Measurements from ENCODE around the gene FTO.

The FTO gene

DNA sequence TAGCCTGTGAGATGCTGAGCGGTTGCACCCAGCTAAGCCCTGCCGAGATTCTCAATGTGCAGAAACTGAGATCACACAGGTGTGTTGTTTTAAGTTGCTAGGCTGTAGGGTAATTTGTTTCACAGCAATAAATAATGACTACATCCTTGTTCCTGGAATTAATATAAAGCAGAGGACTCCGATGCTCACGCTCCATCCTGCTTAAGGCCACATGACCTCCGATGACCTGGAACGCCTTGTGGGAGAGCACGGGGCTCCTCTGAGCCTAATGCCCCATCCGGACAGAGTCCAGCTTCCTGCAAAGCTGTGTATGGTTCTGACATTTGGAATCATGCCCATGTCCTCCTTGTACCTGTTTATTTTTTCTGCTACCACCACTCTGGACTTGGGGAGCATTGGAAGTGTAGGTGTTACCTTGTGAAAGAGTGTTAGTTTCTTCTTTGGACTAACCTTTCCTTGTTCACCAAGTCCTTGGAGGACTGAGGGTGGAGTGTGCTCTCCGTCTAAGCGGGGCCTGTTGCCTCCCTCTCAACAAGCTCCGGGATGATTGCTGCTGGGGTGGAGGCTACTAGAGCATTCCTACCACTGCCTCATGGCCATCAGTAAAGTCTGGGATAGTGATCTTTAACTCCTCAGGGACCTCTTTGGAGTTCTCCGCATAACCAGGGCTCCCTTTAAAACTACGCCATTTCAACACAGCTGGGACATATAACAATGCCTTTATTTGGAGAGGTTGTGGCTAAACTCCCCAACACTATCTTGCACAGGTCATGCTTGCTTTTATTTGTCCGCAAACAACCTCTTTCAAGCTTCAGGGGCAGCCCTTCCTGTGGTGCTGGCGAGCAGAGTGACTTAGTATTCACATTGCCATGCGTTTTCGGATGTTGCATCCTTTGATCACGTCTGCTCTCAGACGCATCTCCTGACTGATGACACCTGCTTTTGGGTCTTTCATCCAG, 457.3 kb downstream of the FTO start:
- DNase-seq (ENCODE audit: low spot score): no peak

GRCh38 chr16:54163197-54163843, 459.4 kb downstream of the FTO start:
- no peak for DNase-seq (ENCODE audit: low spot score)

DNA sequence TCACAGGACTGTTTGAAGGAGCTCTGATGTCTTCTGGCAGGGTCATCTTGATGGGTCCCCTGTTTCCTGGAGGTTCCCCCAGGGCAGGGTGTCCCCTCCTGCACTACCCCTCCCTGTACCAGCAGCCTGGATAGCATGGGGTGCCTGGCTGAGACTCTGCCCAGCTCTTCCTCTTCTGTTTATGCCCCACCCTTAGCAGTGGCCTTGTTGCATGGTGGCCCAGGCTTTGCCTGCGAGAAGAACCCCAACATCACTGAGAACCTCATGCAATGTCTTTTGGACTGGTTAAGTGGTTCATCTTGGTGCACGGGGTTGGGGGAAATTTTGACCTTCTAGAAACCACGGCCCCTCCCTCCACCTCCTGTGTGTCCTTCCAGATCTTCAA, 460.8 kb downstream of the FTO start:
- no peak for DNase-seq (ENCODE audit: low spot score)

DNA sequence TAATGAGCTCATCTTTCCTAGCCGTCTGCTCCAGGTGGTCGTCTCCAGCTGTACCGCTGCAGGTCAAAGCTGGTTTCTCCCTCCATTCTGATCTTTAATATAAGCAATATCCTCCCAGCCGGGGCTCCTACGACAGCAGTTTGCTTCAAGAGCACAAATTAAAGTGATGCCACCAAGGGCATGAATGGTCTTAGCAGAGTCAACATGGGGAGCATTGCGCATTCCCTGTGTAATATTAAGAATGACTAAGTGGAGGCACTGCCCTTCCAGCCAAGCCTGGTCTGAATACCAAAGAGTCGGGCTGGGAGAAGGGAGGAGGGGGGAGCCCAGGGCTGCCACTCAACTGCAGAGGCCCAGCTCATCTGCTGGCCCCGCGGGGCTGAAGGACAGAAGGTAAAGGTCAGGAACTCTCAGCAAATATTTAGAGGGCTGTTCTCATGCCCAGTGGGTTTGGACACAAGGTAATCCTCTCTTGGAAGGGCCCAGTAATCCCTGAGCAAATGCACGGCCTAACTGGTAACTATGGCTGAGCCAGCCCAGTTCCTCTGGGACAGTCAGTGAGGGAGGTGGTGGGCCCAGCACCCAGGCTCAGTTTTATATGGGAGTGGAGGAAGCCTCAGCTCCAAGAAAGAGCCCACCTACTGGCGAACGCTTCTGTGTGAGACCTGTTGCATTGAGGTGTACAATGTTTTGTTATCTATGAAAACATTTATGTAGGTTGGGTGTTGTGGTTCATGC, 461.4 kb downstream of the FTO start:
- DNase-seq (ENCODE audit: low spot score): no peak

DNA sequence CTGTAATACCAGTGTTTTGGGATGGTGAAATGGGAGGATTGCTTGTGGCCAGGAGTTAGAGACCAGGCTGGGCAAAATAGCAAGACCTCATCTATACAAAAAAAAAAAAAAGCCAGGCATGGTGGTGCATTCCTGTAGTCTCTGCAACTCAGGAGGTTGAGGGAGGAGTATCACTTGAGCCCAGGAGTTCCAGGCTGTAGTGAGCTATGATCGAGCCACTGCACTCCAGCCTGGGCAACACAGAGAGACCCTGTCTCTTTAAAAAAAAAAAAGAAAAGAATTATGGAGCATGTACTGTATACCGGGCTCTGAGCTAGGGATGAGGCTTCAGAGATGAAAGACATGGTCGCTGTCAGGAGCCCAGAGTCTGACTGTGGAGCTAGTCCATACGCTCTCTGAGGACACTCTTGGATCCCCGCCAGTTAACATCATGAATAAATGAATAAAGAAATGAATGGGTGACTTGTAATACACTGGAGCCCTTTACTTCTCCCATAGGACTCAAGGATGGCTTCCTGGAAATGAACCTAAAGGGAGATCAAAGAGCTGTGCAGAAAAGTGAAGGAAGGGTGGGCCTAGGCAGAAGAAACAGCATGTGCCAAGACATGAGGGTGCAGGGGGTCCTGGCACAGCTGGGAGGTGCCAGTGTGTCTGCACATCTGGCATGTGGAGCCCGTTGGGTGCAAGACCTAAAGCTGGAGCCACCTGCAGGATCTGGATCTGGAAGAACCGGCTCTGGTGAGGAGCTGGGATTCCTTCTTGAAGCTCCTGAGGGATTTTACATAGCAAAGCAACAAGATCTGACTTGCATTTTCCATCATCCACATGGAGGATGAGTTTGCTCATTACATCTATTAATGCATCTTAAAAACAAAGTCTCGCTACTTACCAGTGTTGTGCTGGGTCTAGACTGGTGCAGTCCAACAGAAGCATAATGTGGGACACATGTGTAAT, 462.2 kb downstream of the FTO start:
- no peak for DNase-seq (ENCODE audit: low spot score)

GRCh38 chr16:54169112-54169511, 465.2 kb downstream of the FTO start:
- no peak for DNase-seq (ENCODE audit: low spot score)

DNA sequence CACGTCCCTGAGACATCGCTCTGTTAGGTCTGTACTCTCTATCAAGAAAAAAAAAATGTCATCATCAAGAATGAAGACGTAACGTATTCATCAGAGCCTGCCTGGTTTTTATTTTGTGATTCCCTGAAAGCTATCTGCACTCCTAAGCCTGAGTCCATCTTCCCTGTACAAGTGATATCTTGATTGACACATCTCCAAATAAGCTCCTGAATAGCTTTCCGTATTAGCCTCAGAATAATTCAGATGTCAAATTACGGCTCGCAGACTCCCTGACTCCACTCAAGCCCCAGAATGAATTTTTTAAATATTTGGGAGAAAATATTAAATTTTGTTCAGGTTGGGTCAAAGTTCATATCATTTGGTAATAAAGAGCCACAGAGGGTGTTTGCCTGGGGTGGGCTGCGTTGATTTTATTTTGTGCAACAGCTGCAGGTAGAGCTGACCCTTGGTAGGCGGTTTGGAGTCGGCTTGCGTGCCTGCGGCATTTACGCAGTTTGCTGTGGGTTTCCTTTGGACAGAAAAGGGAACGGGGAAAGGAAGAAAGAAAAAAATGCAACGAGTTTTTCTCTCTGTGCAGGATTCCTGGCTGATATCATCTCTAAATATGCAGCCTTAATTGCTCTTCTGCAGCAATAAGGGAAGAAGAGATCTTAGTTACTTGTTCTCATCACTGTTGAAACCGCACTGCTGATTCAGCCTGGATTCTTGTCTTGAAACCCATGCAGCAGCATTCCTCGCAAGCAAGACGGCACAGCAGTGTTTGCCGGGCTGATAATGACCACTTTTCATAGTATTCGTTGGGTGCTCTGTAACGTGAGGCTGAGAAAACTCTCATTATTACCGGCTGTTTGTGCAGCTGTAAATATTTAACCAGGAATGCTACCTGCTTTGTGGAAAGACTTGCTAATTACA, 467.9 kb downstream of the FTO start:
- DNase-seq (ENCODE audit: low spot score): no peak

- DNase-seq (ENCODE audit: low spot score): no peak
Observed at GRCh38 chr16:54173490-54173889, 469.5 kb downstream of the FTO start.

DNA sequence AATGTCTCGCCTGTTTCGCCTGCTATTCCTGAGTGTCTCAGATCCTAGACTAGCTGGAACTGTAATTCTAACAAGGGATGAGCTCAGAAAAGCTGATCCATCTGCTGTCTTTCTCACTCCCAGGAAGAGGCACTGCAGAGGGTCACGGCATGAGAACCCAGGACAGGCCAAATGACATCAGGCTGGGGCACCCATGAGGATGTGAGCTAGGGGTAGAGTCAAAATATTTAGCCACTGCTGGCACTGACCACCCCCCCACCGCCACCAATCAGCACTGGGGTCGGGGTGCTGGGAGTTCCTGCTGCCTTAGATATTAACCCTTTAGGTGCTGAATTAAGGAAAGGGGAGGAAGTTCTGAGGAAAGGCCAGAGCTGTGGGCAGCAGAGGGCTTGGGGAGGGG, 470.2 kb downstream of the FTO start:
- no peak for DNase-seq (ENCODE audit: low spot score)

- no peak for DNase-seq (ENCODE audit: low spot score)
Observed at GRCh38 chr16:54174750-54175149, 470.8 kb downstream of the FTO start.

DNA sequence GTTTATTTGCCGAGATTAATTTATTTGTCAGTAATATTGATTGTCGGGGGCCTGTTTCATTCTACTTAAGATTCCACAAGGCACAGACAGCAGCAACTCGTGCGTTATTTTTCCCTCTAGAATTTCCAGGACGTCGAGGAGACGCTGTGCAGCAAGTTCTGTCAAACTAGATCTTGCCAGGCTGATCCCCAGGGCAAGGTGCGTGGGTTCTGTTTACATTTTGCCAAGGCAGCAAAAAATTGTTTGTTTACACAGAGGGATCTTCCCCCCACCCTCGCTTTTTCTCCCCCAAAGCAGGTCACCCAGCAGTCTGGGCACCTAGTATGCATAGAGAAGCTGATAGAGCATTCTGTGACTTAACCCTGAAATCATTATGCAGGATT, 471.2 kb downstream of the FTO start:
- no peak for DNase-seq (ENCODE audit: low spot score)

GRCh38 chr16:54175552-54176375, 471.8 kb downstream of the FTO start:
- DNase-seq (ENCODE audit: low spot score): no peak

DNA sequence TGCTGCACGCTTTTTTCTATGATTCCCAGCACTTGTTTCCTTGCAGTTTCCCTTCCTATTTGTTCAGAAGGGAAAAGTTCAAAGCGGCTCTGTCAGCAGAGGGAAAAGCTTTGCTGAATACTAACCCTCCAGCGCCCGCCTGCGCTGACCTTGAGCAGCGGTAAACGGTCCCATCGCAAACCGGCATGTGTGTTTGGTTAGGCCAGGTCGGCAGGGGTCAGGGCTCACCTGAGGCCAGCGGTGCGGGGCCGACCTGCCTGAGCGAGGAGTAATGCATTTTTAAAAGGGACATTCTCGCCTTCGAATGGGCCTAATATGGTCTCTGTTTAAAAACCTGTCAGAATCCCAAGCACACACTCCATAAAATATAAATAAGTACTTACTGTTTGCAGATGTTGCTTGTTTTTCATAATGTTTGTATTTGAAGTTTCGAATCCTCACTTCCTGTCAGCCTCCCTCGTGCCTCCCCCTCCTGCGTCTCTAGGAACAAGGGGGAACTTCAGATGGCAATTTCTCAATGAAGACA, 472.5 kb downstream of the FTO start:
- no peak for DNase-seq (ENCODE audit: low spot score)

DNA sequence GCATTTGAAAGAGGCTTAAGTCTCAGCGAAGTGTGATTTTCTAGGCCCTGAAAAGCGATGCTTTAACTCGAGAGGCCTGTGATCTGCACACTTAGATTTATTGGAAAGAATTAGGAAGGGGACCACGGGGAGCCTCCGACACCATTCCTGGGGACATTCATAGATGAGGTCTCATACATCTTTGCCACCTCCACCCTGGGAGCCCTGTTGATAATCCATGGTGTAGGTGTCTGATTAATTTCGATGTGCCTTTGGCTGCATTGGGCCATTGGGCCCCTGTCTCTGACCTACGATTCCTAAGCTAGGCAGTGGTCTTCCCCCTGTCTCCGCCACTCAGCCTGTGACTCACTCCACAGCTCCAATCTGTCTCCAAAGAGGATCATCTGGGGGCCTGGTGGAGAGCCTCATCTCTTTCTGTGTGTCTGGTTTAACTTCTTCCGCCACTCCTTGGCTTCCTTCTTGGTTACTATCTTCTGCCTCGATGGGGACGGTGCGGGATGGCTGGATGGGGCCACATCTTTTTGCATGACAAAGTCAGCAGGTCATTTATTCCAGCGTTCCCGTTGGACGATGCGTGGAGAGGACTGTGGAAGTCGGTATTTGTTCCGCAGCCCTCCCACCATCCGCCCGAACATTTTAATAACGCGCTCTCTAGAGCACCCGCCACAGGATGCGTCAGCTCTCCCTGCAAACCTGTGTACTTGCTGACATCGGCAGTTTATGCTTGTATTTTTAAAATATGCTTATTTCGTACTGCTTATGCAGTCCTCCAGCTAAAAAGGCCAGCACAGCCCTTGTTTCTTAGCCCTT, 473.3 kb downstream of the FTO start:
- DNase-seq (ENCODE audit: low spot score): no peak

DNA sequence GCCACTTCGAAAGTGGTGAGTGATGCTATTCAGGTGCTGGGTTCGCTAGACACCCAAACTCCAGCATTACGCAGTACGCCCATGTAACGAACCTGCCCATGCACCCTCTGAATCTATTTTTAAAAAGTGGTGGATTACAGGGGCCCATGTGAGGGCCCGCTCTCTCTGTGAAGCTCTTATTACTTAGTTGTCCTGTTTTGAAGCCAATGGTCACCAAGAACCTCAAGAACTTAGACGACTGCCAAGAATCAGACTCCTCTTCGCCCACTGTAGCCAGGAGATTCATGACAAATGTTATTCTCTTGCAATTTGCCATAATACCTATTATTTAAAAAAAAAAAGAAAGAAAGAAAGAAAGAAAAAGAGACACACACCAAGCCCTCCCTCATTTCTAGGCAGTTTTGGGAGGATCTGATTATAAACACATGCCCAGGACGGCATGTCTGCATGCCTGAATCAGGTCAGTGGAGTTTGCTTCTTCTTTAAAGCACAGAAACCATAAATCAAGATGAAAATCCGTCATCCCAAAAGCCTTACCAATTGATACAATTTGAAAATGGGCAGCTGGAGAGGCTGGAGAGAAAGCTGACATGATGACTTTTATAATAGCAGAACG, 474.0 kb downstream of the FTO start:
- DNase-seq (ENCODE audit: low spot score): no peak

DNA sequence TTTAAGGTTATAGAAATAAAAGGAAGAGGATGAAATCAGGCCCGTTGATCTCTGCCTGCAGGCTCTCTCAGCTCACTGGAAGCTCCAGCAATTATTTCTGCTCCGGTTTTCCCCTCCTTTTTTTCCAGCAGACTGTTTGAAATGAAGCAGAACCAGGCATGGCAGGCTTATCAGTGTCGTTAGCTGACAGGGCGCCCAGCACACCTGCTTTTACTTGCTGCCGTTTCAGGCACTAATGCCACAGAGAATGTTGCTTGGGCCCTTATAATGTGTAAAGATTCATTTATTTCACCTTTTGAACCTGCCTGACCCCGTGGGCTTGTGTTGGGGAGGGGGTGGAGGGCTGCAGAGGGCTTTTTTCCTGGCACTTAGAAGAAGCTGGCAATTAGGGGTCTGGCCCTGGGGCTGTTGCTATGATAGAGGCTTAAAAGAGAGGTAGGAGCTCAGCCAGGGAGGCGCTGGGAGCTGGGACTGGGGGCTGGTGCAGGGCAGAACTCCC, 474.6 kb downstream of the FTO start:
- DNase-seq (ENCODE audit: low spot score): no peak

DNA sequence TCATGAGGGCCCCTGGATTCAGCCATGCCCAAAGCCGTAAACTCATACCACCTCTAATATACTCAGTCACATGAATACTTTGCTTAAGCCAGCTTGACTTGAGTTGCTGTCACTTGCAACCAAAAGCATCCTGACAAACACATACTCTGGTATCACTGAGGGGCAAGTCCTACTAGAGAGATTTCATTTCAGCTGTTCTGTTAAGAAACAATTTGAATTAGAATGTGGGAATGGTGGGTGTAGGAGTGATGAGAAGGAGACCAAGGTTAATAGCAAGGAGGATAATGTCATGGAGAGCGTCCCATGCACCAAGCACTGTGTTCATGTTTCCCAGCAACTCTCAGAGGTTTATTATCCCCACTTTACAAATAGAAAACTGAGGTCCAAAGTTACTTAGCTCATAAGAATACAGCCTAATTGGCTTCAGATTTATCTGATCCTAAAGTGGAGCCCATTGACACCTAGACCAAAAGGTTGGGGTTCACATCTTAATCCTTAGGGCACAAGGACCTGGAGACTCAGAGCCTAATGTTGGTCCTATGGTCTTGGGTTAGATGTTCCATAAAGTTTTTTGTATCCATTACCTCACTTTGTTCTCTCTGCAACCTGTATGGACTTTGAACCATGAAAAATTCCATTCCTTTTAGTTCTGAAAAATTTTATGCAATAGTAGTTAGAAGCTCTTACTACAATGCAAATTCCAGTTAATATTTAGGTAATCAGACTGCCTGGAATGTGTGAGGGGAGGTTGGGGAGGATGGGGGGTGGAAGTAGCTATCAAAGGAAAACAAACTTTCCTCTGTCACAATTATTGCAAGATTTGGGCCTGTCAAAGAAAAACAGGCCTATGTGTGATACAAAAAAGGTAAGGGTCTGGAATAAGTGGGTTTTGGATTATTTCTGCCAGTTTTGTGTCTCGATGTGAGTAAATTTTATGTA, 476.7 kb downstream of the FTO start:
- no peak for DNase-seq (ENCODE audit: low spot score)

Measured in globus pallidus (tissue), 1 donor.